Measurements from ENCODE around the gene RPL13A. TPM values are rescaled to one million over a fixed set of nuclear protein-coding genes. Genes with fewer than 3 reads are reported as not detected.

The RPL13A gene
- total and polyA plus RNA-seq, 2 donors (not counting 3 experiments of a cell fraction or from before 2014, with no cell fraction given): 2,291 to 4,148 TPM

DNA sequence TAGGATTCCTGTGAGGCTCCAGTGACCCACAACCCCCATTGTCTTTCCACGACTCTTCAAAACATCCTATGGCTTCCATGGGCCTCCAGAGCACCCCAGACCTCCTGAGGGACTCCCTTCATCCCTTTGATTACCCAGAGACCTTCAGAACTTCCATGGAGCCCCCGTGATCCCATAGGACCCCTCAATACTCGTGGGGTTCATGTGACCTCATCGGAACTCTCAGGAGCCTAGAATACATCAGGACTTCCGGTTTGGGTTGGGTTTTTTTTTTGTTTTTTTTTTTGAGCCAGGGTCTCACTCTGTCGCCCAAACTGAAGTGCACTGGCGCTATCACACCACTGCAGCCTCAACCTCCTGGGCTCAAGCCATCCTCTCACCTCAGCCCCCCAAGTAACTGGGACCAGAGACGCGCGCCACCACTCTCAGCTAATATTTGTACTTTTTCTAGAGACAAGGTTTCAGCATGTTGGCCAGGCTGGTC is 33.6 kb upstream of the RPL13A start:
- TF ChIP-seq POLR2A (IDR thresholded peaks at IDR 0.05; ENCODE audit: low read depth, low read length): no peak
- Histone ChIP-seq H3K9me3 (replicated peaks; ENCODE audit: control insufficient read depth, insufficient read depth, low read length) (no peaks in the 10 kb centered on the region), H3K4me3 (replicated peaks in 1 of 3; ENCODE audit: insufficient read depth in 1 of 3, low read depth in 1 of 3, low read length in 3 of 3) (peak overlapping the region; percentile 31 to 74 (median 52)), H2AFZ (ENCODE audit: low read depth, low read length) (peak overlapping the region; percentile 42), H3K27me3 (ENCODE audit: control insufficient read depth in 2 of 2, insufficient read depth in 2 of 2, low read length in 2 of 2) (no peaks in the 10 kb centered on the region), H3K27ac (ENCODE audit: insufficient read depth, low read depth, low read length) (peak overlapping the region; percentile 83), H4K20me1 (replicated peaks; ENCODE audit: control insufficient read depth, extremely low read depth, insufficient read depth, low read length) (no peaks in the 10 kb centered on the region), H3K36me3 (ENCODE audit: control insufficient read depth in 2 of 2, extremely low read depth in 1 of 2, insufficient read depth in 2 of 2, low read length in 2 of 2) (peaks cover 0 to 4% of the 10 kb centered on the region in 2 experiments), H3K9ac (replicated peaks; ENCODE audit: extremely low read depth, insufficient read depth, low read length) (peak overlapping the region; percentile 92), H3K4me2 (ENCODE audit: insufficient read depth, low read length) (peak overlapping the region; percentile 79), H3K4me1 (ENCODE audit: control insufficient read depth, extremely low read depth, insufficient read depth, low read length) (peaks cover 11% of the 10 kb centered on the region), H3K79me2 (ENCODE audit: control insufficient read depth, insufficient read depth, low read length) (peaks cover 11% of the 10 kb centered on the region), H3K9me1 (replicated peaks; ENCODE audit: control insufficient read depth, extremely low read depth, insufficient read depth, low read length) (no peaks in the 10 kb centered on the region)
- CTCF ChIA-PET: interaction anchor here (1.9 to 3.8 kb wide), 2 partner anchors 19 to 23 kb away, joined by 8 to 17 read pairs; partner anchors contain the start of gene FLT3LG
- POLR2A ChIA-PET: interaction anchor here (0.6 to 1.0 kb wide), 3 partner anchors 19 to 326 kb away, joined by 3 to 8 read pairs (median 7); no protein-coding TSS in a partner anchor
- dilution Hi-C loops (cut with MboI; ENCODE audit: extremely low pct_ligation_motif_present, low sequenced_read_pairs): no loop called here
- DNase-seq (ENCODE audit: low read depth, low spot score) (no peak), FAIRE-seq (peak; percentile 38)
- intact Hi-C loops (cut with micrococcal nuclease): loop anchor here (2.0 to 5.0 kb wide), 3 partner anchors 21 to 424 kb away; partner anchors contain the start of genes AKT1S1, FLT3LG, RRAS and SCAF1
- TSS peak; percentile 91 for BruUV-seq (replicated peaks)

DNA sequence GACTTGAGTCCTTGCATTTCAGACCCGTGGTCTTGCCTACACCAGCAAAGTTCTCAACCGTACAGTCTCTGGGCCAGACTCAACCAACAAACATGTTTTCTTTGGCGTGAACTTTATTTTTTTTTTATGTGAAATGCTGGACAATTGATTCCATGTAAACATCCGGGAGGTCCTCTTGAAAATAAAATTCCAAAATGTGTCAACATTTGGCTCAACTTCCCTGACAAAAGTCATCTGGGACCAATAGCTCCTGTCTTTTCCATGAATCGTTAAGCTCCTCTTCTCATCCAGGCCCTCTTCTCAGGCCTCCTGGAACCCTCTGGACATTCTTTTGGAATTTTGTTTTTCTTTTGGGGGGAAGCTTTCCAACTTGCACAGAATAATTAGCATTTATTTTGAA is 31.6 kb upstream of the RPL13A start:
- DNase-seq (ENCODE audit: low read depth, low spot score) (no peak), FAIRE-seq (no peak)
- no TSS peak for BruUV-seq (replicated peaks)
- POLR2A ChIA-PET: no interaction called here
- dilution Hi-C loops (cut with MboI; ENCODE audit: extremely low pct_ligation_motif_present, low sequenced_read_pairs): no loop called here
- no peak for TF ChIP-seq POLR2AphosphoS5 (IDR thresholded peaks at IDR 0.05; ENCODE audit: insufficient read depth, low read depth, low read length)
- no peaks in the 10 kb centered on the region for H3K27me3 ChIP-seq (ENCODE audit: control insufficient read depth in 2 of 2, insufficient read depth in 2 of 2, low read length in 2 of 2)
- no peaks in the 10 kb centered on the region for H4K20me1 ChIP-seq (replicated peaks; ENCODE audit: control insufficient read depth, extremely low read depth, insufficient read depth, low read length)
- intact Hi-C loops (cut with micrococcal nuclease): no loop called here
- H3K4me1 ChIP-seq (ENCODE audit: control insufficient read depth, extremely low read depth, insufficient read depth, low read length): peaks cover 7% of the 10 kb centered on the region
- peaks cover 5% of the 10 kb centered on the region for H3K79me2 ChIP-seq (ENCODE audit: control insufficient read depth, insufficient read depth, low read length)
- no peaks in the 10 kb centered on the region for H3K9me3 ChIP-seq (replicated peaks; ENCODE audit: control insufficient read depth, insufficient read depth, low read length)
- H3K36me3 ChIP-seq (ENCODE audit: control insufficient read depth in 2 of 2, extremely low read depth in 1 of 2, insufficient read depth in 2 of 2, low read length in 2 of 2): no peaks in the 10 kb centered on the region
- CTCF ChIA-PET: interaction anchor here (1.5 kb wide), 1 partner anchor 18 kb away, joined by 5 read pairs; the partner anchor contains the start of gene FLT3LG
- no peak overlapping the region for H3K9ac ChIP-seq (replicated peaks; ENCODE audit: extremely low read depth, insufficient read depth, low read length)
- no peak overlapping the region for H3K27ac ChIP-seq (ENCODE audit: insufficient read depth, low read depth, low read length)
- H3K4me2 ChIP-seq (ENCODE audit: insufficient read depth, low read length): no peak overlapping the region
- no peak overlapping the region for H2AFZ ChIP-seq (ENCODE audit: low read depth, low read length)
- H3K9me1 ChIP-seq (replicated peaks; ENCODE audit: control insufficient read depth, extremely low read depth, insufficient read depth, low read length): no peaks in the 10 kb centered on the region
- H3K4me3 ChIP-seq (replicated peaks in 1 of 3; ENCODE audit: insufficient read depth in 1 of 3, low read depth in 1 of 3, low read length in 3 of 3): no peak overlapping the region
